DND-41 (cell line): ENCODE data around the gene CREB3L4.

Source experiments
- CTCF ChIP-seq: IDR thresholded peaks from 2 replicates; pipeline ENCODE4 v1.5.1; 2012; ENCODE audit warnings: borderline replicate concordance, low read length, moderate library complexity, mild to moderate bottlenecking; ENCODE audit not compliant: poor library complexity, severe bottlenecking; ENCODE audit errors: extremely low read depth
- EZH2 ChIP-seq: IDR thresholded peaks from 3 replicates; pipeline ENCODE4 v1.6.1; 2012; ENCODE audit warnings: borderline replicate concordance, low read depth, mild to moderate bottlenecking, moderate library complexity, low read length, inconsistent platforms; ENCODE audit not compliant: severe bottlenecking

GRCh38 chr1:153936011-153936802, 31.5 kb upstream of the CREB3L4 start:
- TF ChIP-seq CTCF = no peak
- no peak for TF ChIP-seq EZH2
